ENCODE results near the gene MBP.

GRCh38 chr18:77164763-77165485 is 32.3 kb upstream of the MBP start:
- no peak for TF ChIP-seq CTCF (IDR thresholded peaks at IDR 0.05; ENCODE audit: low read length)
- no peak for TF ChIP-seq EZH2 (IDR thresholded peaks at IDR 0.05; ENCODE audit: borderline replicate concordance, low read length)
